HepG2 (cell line): Measurements from ENCODE around the gene SPAG9. TPM values are rescaled to one million over a fixed set of nuclear protein-coding genes. Genes with fewer than 3 reads are reported as not detected.
A peak's percentile ranks its signal among the peaks of the same experiment; 100 is the strongest.

Source experiments
- AGO2 ChIP-seq: fragments of 200-400 bp; formaldehyde crosslinking; optimal IDR thresholded peaks from 2 replicates; pipeline ENCODE3; 2017; ENCODE audit warnings: mild to moderate bottlenecking, low read depth, low read length, moderate library complexity
- ASH2L ChIP-seq: fragments of 300-600, 200-600 bp; sonication (generic); IDR thresholded peaks from 2 replicates; pipeline ENCODE4 v1.7.0; 2017; ENCODE audit warnings: low read depth, mild to moderate bottlenecking, moderate library complexity, mixed read lengths, low read length; ENCODE audit not compliant: insufficient read length
- CC2D1A ChIP-seq: sonication (generic); formaldehyde crosslinking; IDR thresholded peaks from 2 replicates; pipeline ENCODE4 v1.8.1; 2023; ENCODE audit warnings: mild to moderate bottlenecking, missing genetic modification reagents
- DBP ChIP-seq: sonication (generic); formaldehyde crosslinking; IDR thresholded peaks from 2 replicates; pipeline ENCODE4 v1.4.0; 2020; ENCODE audit warnings: missing genetic modification reagents; ENCODE audit errors: not compliant biosample characterization
- DMAP1 ChIP-seq: IDR thresholded peaks from 2 replicates; pipeline ENCODE4 v1.6.1; 2016
- FLYWCH1 ChIP-seq: sonication (generic); formaldehyde crosslinking; IDR thresholded peaks from 2 replicates; pipeline ENCODE4 v1.8.1; 2023; ENCODE audit warnings: mild to moderate bottlenecking, missing genetic modification reagents
- ISL2 ChIP-seq: sonication (generic); formaldehyde crosslinking; IDR thresholded peaks from 2 replicates; pipeline ENCODE4 v1.5.0; 2020; ENCODE audit warnings: missing genetic modification reagents
- LRRFIP1 ChIP-seq: sonication (generic); formaldehyde crosslinking; conservative IDR thresholded peaks from 2 replicates; pipeline ENCODE4 v1.4.0; 2020; ENCODE audit warnings: missing genetic modification reagents
- NCOA1 ChIP-seq: sonication (generic); formaldehyde crosslinking; IDR thresholded peaks from 2 replicates; pipeline ENCODE4 v1.9.0; 2021; ENCODE audit warnings: missing genetic modification reagents
- NONO ChIP-seq, 2 experiments: fragments of 450-650 bp in 1 of 2; sonication (generic) in 1 of 2; formaldehyde crosslinking in 1 of 2; IDR thresholded peaks in 1 of 2; conservative IDR thresholded peaks in 1 of 2; 2 replicates each; pipeline versions ENCODE4 v1.6.1 to v1.8.0; 2017 to 2022; ENCODE audit warnings: mild to moderate bottlenecking in 1 of 2, missing genetic modification reagents in 1 of 2, moderate library complexity in 1 of 2
- RAD21 ChIP-seq: fragments of 450-650 bp; formaldehyde crosslinking; IDR thresholded peaks from 2 replicates; pipeline ENCODE4 v1.5.0; 2020; ENCODE audit warnings: mild to moderate bottlenecking
- RFX5 ChIP-seq: IDR thresholded peaks from 2 replicates; pipeline ENCODE4 v1.6.1; 2011; ENCODE audit warnings: low read depth, low read length, improper control_type of control experiment
- TAF15 ChIP-seq: fragments of 200-400 bp; formaldehyde crosslinking; IDR thresholded peaks from one replicate; pipeline ENCODE4 v1.6.1; 2018; ENCODE audit warnings: mild to moderate bottlenecking, low read depth, low read length; ENCODE audit not compliant: poor library complexity, severe bottlenecking
- TMF1 ChIP-seq: sonication (generic); formaldehyde crosslinking; IDR thresholded peaks from 2 replicates; pipeline ENCODE4 v1.8.1; 2022; ENCODE audit warnings: low read depth, missing genetic modification reagents
- XRCC5 ChIP-seq: fragments of 200-400 bp; formaldehyde crosslinking; optimal IDR thresholded peaks from 2 replicates; pipeline ENCODE3; 2017; ENCODE audit warnings: mild to moderate bottlenecking, low read length
- ZBTB20 ChIP-seq: sonication (generic); formaldehyde crosslinking; IDR thresholded peaks from 2 replicates; pipeline ENCODE4 v1.8.1; 2023; ENCODE audit warnings: missing genetic modification reagents, low read depth, mild to moderate bottlenecking, borderline replicate concordance
- ZNF282 ChIP-seq: fragments of 450-650 bp; IDR thresholded peaks from 2 replicates; pipeline ENCODE4 v1.6.1; 2018; ENCODE audit not compliant: partially characterized antibody
- ZNF382 ChIP-seq: sonication (generic); formaldehyde crosslinking; IDR thresholded peaks from 2 replicates; pipeline ENCODE4 v1.5.0; 2020; ENCODE audit warnings: missing genetic modification reagents, mild to moderate bottlenecking, borderline replicate concordance
- ZNF513 ChIP-seq: sonication (generic); formaldehyde crosslinking; conservative IDR thresholded peaks from 2 replicates; pipeline ENCODE4 v1.5.0; 2020; ENCODE audit warnings: missing genetic modification reagents
- ZNF556 ChIP-seq: sonication (generic); formaldehyde crosslinking; IDR thresholded peaks from 2 replicates; pipeline ENCODE4 v1.4.0; 2020; ENCODE audit warnings: mild to moderate bottlenecking, missing genetic modification reagents, borderline replicate concordance
- ZNF557 ChIP-seq: sonication (generic); formaldehyde crosslinking; IDR thresholded peaks from 2 replicates; pipeline ENCODE4 v1.4.0; 2020; ENCODE audit warnings: missing genetic modification reagents
- polyA plus RNA-seq, 8 experiments: library from polyadenylated mRNA; depleted of rRNA in 3 of 8; stranded (reverse) in 7 of 8; unstranded in 1 of 8; fragments of >200 nt; fragmentation: Illumina TruSeq in 4 of 8; extraction: Trizol in 4 of 8; gene quantifications; 2 replicates each; pipeline versions ENCODE4 v1.2.1 to v1.2.3, GENCODE V29; 2011 to 2016; ENCODE audit warnings: low read depth in 4 of 8, missing spikeins in 1 of 8, mixed read lengths in 1 of 8; ENCODE audit not compliant: insufficient read depth in 1 of 8
- total RNA-seq, 5 experiments: library from RNA; depleted of rRNA; stranded (reverse); fragments of >200 nt; fragmentation: Illumina TruSeq; extraction: Trizol; gene quantifications; 2 replicates each; pipeline ENCODE4 v1.2.3, GENCODE V29; 2016; ENCODE audit warnings: low read depth in 1 of 5
- TF ChIP-seq, protein P1 (sequence below): sonication (generic); formaldehyde crosslinking; conservative IDR thresholded peaks from 2 replicates; pipeline ENCODE4 v1.8.0; 2022; ENCODE audit warnings: missing genetic modification reagents

The SPAG9 gene
- total and polyA plus RNA-seq, 2 of the 13 experiments (the other 11 are each of a cell fraction or from before 2014, with no cell fraction given): 43.2 to 78.6 TPM

DNA sequence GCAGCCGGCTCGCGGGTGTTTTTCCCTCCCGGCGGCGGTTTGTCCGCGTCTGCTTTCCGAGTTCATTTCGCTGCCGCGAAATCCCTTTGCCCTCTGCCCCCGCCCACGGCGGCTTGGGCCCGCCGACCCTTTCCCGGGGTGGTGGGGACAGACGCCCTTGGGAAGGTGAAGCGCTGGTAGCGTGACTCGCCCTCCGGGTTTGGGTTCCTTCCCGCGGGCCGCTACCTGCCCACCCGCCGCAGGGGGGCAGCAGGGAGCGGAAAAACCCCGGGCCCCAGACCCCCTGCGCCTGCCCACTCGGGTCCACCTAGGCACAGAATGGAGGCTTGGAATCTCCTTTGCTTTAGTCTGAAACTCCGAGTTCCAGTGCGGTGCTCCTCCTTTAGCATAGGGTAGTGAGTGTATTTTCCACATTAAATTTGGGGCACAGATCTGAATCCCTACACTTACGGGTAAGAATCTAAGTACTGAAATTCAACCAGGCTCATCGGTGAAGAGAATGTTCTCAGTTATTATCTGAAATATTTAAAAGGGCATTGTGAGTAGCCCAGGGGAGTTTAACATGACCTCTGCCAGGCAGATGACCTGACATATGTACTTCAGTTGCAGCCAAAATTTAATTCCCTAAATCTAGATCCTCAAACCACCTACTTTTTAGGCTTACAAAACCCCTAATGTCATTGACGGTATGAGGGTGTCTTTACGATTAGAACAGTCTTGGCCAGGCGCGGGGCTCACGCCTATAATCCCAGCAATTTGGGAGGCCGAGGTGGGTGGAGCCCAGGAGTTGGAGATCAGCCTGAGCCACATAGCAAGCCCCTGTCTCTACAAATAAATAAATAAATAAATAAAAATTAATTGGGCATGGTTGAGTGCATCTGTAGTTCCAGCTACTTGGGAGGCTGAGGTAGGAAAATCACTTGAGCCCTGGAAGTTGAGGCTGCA, 46.6 kb upstream of the SPAG9 start (continued):
- TF ChIP-seq XRCC5 (peak; percentile 94), TAF15 (peak; percentile 97), RFX5 (no peak), TMF1 (CRISPR knock-in tag) (peak; percentile 81), ZNF382 (CRISPR knock-in tag) (no peak), ZNF513 (no peak), ZNF557 (no peak), FLYWCH1 (CRISPR knock-in tag) (0 out of 2 replicates have a peak, but pooled peaks have one; percentile 12), ASH2L (peak; percentile 47), LRRFIP1 (CRISPR knock-in tag) (0 out of 2 replicates have a peak, but pooled peaks have one; percentile 10), RAD21 (CRISPR knock-in tag) (peak; percentile 49), ZNF556 (no peak), ISL2 (peak; percentile 58; the same call in 1 of the 2 replicates), ZNF282 (no peak), NONO (IDR thresholded peaks at IDR 0.05) (no peak), NONO (CRISPR knock-in tag; conservative IDR thresholded peaks at IDR 0.05) (no peak; the same call in 1 of the 2 replicates), AGO2 (peak; percentile 91), DBP (CRISPR knock-in tag) (no peak), CC2D1A (CRISPR knock-in tag) (no peak), NCOA1 (CRISPR knock-in tag) (no peak), DMAP1 (peak; percentile 10; the same call in 1 of the 2 replicates), ZBTB20 (no peak; the same call in 1 of the 2 replicates)
- TF ChIP-seq, protein P1, sequence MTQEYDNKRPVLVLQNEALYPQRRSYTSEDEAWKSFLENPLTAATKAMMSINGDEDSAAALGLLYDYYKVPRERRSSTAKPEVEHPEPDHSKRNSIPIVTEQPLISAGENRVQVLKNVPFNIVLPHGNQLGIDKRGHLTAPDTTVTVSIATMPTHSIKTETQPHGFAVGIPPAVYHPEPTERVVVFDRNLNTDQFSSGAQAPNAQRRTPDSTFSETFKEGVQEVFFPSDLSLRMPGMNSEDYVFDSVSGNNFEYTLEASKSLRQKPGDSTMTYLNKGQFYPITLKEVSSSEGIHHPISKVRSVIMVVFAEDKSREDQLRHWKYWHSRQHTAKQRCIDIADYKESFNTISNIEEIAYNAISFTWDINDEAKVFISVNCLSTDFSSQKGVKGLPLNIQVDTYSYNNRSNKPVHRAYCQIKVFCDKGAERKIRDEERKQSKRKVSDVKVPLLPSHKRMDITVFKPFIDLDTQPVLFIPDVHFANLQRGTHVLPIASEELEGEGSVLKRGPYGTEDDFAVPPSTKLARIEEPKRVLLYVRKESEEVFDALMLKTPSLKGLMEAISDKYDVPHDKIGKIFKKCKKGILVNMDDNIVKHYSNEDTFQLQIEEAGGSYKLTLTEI (CRISPR knock-in tag): no peak
